Retinal pigment epithelial cell (primary cell): ENCODE data around the gene ZFP1.
"Not testable (repeated sequence)": the region's sequence is repeated elsewhere in the genome, so short reads cannot be mapped to it uniquely, and the experiment has no call there.

Experiments used
- DNase-seq: peaks from one replicate; pipeline ENCODE4 v3.0.0-alpha.2; 2010; ENCODE audit warnings: low read depth
- H3K4me3 ChIP-seq: 2 replicates; pipeline ENCODE4 v1.5.1; 2011; ENCODE audit warnings: mild to moderate bottlenecking, low read length, control low read depth, moderate library complexity
- TF ChIP-seq, protein P1 (sequence below): conservative IDR thresholded peaks from 2 replicates; pipeline ENCODE4 v1.5.1; 2011; ENCODE audit warnings: low read depth, low read length, control low read depth, inconsistent platforms

The ZFP1 gene

DNA sequence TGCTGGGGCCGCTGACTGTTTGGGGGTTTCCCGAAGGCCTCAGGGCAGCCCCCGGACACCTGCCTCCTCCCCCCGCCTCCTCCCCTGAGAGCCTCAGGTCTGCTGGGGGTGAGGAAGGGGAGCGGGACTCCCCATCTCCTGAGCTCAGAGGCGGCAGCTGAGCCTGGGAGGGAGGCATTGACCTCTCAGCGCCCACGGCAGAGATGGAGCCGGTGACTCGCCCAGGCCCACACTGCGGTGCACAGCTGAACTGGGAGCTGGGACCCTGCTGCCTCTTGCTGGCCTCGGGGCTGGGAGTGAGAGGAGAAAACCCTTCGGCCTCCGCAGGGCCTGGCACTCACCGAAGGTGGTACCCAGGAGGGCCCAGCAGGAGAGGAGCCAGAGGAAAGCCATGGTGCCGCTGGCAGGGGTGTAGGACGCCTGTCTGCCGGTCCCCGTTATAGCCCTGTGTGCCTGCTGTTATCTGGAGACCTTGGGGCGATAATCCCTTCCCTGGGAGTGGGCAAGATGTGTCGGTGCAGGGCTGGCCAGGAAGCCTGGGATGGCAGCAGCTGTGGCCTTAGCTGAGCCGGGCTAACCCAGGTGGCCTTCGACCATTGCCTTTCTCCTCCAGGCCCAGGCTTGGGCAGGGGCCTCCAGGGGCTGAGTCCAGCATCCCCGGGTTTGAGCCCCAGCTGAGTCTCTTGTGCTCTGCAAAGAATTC is 58.6 kb downstream of the ZFP1 start, which contains the start of gene CTRB2:
Gene CTRB2, minus strand, starts transcription at position 413 of the 703 bp plus-strand sequence. Its CDS starts 20 bp downstream, at position 393.
- no peak within 1 kb of the TSS for H3K4me3 ChIP-seq
- no peak for DNase-seq
- TF ChIP-seq, protein P1, sequence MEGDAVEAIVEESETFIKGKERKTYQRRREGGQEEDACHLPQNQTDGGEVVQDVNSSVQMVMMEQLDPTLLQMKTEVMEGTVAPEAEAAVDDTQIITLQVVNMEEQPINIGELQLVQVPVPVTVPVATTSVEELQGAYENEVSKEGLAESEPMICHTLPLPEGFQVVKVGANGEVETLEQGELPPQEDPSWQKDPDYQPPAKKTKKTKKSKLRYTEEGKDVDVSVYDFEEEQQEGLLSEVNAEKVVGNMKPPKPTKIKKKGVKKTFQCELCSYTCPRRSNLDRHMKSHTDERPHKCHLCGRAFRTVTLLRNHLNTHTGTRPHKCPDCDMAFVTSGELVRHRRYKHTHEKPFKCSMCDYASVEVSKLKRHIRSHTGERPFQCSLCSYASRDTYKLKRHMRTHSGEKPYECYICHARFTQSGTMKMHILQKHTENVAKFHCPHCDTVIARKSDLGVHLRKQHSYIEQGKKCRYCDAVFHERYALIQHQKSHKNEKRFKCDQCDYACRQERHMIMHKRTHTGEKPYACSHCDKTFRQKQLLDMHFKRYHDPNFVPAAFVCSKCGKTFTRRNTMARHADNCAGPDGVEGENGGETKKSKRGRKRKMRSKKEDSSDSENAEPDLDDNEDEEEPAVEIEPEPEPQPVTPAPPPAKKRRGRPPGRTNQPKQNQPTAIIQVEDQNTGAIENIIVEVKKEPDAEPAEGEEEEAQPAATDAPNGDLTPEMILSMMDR, result no peak

DNA sequence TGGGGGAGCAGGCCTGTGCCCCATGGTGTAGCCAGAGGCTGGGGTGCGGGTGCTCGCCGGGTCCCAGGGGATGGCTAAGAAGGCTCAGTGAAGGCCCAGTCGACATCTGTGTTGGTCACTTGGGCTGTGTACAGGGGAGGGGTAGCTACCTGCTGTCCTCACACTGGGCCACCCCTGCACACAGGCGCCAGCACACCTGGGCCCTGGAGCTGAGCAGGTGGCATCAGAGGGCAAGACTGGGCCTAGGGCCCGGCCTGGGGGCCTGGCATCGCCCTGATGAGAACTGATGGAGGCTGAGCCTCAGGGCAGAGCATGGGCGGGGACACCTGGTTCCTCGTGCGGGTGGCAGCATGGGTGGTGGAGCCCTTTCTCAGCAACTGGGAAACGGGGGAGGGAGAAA is 59.5 kb downstream of the ZFP1 start:
- H3K4me3 ChIP-seq, result no peak overlapping the region
- no peak for DNase-seq
- TF ChIP-seq, protein P1, result no peak

DNA sequence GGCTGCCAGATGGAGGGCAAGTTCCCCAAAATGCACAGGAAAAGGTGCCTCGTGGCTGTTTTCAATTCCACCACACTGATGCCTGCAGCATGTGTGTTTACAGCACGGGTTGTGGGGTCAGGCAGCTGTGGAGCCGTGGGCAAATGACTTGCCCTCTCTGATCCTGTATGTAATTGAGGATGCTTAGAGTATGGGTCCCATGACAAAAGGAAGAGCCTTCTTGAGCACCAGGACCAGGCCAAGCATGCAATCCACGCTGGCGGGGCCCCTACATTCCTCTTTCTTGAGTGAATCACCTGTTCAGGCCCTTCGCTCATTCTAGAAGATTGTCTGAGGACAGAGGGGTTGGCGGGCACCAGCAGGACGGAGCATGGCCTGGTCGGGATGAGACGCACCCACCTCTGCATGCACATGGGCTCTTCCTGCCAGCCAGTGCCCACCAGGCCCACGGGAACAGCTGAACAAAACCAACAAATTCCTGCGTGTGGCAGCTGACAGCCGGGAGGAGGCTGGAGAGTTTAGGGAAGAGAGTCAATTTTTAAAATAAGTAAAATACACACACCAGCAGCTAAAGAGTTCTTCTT is 60.0 kb downstream of the ZFP1 start:
- DNase-seq, result no peak
- TF ChIP-seq, protein P1, result no peak

DNA sequence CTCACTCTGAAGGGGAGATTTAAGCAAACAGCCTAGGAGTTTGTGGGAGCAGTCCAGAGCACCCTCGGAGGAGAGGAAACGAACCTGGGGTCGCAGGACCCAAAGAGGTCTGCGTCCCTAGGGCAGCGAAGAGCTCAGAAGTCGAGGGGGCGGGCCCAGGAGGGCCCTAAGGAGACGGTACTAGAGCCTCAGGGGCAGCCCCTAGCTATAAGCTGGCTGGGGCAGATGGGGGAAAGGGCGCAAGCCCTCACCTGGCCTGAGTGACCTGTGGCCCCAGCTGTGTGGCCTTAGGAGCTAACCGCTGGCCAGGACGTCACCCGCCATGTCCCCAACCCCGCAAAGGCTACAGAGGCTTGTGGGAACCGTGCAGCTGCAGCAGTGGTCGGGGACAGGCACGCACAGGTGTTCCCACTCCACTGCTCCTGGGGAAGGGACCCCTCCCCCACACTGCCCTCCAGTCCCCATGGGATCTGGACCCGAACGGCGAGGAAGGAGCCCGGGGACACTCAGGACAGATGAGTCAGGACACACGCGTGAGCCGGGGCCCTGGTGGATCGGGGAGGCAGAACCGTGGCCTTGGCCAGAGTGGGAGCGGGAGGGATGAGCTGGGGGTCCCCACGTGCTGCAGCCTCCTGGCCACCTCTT is 60.7 kb downstream of the ZFP1 start:
- no peak overlapping the region for H3K4me3 ChIP-seq
- no peak for DNase-seq
- TF ChIP-seq, protein P1, result no peak

More for the DNA sequence above, 60.0 kb downstream of the ZFP1 start:
- no peak overlapping the region for H3K4me3 ChIP-seq

DNA sequence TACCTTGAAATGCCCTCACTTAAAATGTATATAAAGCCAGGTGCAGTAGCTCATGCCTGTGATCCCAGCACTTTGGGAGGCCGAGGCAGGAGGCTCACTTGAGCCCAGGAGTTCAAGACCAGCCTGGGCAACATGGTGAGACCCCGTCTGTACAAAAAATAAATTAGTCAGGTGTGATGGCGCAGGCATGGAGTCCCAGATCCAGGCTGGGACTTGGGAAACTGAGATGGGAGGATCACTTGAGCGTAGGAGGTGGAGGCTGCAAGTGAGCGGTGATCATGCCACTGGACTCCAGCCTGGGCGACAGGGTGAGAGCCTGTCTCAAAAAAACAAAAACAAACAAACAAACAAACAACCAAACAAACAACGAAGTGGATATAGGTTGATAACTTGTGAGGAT is 61.2 kb downstream of the ZFP1 start:
- DNase-seq, result not testable (repeated sequence)

DNA sequence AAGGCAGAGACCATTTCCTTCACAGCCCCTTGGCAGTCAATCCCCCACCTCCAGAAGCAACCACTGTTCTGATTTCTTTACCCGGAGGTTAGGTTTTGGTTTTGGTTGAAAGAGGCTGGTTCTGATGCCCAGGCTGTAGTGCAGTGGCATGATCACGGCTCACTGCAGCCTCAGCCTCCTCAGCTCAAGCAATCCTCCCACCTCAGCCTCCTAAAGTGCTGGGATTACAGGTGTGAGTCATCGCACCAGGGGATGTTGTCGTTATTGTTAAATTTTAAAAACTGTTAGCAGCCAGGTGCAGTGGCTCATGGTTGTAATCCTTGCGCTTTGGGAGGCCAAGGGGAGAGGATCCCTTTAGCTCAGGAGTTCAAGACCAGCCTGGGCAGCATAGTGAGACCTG is 61.6 kb downstream of the ZFP1 start:
- TF ChIP-seq, protein P1, result no peak
- no peak overlapping the region for H3K4me3 ChIP-seq
- no peak for DNase-seq

More for the DNA sequence above, 61.2 kb downstream of the ZFP1 start:
- not testable (repeated sequence) for H3K4me3 ChIP-seq

DNA sequence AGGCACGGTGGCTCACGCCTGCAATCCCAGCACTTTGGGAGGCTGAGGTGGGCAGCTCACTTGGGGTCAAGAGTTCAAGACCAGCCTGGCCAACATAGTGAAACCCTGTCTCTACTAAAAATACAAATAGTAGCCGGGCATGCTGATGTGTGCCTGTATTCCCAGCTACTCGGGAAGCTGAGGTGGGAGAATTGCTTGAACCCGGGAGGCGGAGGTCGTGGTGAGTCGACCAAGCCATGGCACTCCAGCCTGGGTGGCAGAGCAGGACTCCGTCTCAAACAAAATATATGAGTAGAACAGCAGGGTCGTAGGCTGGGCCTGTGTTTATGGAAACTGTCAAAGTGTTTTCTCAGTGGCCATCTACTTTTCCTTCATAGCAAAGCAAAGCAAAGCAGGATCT is 63.0 kb downstream of the ZFP1 start:
- H3K4me3 ChIP-seq, DNase-seq: not testable (repeated sequence)

DNA sequence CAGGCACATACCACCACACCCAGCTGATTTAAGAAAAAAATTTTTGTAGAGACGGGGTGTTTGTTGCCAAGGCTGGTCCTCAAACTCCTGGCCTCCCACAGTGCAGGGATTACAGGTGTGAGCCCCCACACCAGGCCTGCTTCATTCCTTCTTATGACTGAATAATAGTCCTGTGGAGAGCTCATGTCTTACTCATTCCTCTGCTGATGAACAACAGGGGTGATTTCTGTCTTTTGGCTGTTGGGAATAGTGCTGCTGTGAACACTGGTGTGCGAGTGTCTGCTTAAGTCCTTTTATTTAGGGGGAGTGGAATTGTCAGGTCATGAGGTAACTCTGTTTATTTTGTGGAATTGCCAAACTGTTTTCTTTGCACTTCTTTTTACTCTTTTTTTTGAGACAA is 67.8 kb downstream of the ZFP1 start:
- no peak for DNase-seq
- H3K4me3 ChIP-seq, result no peak overlapping the region
- TF ChIP-seq, protein P1, result no peak
